Panc1 (cell line): ENCODE measurements around the gene ISY1. TPM values are rescaled to one million over a fixed set of nuclear protein-coding genes. Genes with fewer than 3 reads are reported as not detected.

ENCODE experiments used
- ATAC-seq: fragments of 200-7000 bp; cut with Tn5 transposase; 2 replicates; pipeline ENCODE4 v1.9.1; 2020; ENCODE audit warnings: mild to moderate bottlenecking, moderate library complexity
- BruUV-seq: library from RNA; stranded (reverse); fragments of 400-500 nt; replicated peaks from 2 replicates; lab custom pipeline; 2021; lab: Mats Ljungman, UMichigan
- CTCF ChIA-PET: fragments of 300-600 bp; sonication (Branson Sonifier 250); formaldehyde crosslinking; loops from one replicate; lab custom pipeline; 2022; ENCODE audit warnings: antibody characterized with exemption; lab: Charles Lee
- POLR2A ChIA-PET: fragments of 300-600 bp; sonication (Branson Sonifier 250); formaldehyde crosslinking; loops from one replicate; lab custom pipeline; 2022; ENCODE audit warnings: antibody characterized with exemption; lab: Charles Lee
- DNase-seq: peaks from one replicate; pipeline ENCODE4 v3.0.0-alpha.2; 2010; ENCODE audit warnings: low read depth, low spot score
- H3K27ac ChIP-seq: 2 replicates; pipeline ENCODE4 v1.5.1; 2011; ENCODE audit warnings: mild to moderate bottlenecking, low read length, inconsistent platforms
- H3K27me3 ChIP-seq: fragments of 200-500 bp; sonication (Bioruptor generic); 2 replicates; pipeline ENCODE4 v1.6.0; 2014; ENCODE audit warnings: low read length, inconsistent platforms; ENCODE audit not compliant: control insufficient read depth, insufficient read depth
- H3K36me3 ChIP-seq: fragments of 200-500 bp; sonication (Bioruptor generic); 2 replicates; pipeline ENCODE4 v1.5.1; 2014; ENCODE audit warnings: inconsistent platforms, mild to moderate bottlenecking, low read length, moderate library complexity; ENCODE audit not compliant: control insufficient read depth, insufficient read depth
- H3K4me1 ChIP-seq: 2 replicates; pipeline ENCODE4 v1.5.1; 2011; ENCODE audit warnings: inconsistent platforms, mild to moderate bottlenecking, low read length, moderate library complexity; ENCODE audit not compliant: control insufficient read depth, insufficient read depth
- H3K4me3 ChIP-seq, 2 experiments: 2 replicates each; pipeline ENCODE4 v1.5.1; 2011 to 2012; ENCODE audit warnings: low read depth in 2 of 2, low read length in 2 of 2, mild to moderate bottlenecking in 2 of 2, inconsistent platforms in 1 of 2, moderate library complexity in 1 of 2
- H3K9me3 ChIP-seq: fragments of 200-500 bp; sonication (Bioruptor generic); 2 replicates; pipeline ENCODE4 v1.5.1; 2014; ENCODE audit warnings: low read depth, mild to moderate bottlenecking, inconsistent platforms, low read length, moderate library complexity; ENCODE audit not compliant: control insufficient read depth, insufficient read depth
- POLR2AphosphoS5 ChIP-seq: IDR thresholded peaks from 2 replicates; pipeline ENCODE4 v1.6.1; 2012; ENCODE audit warnings: mild to moderate bottlenecking, low read depth, low read length, moderate library complexity
- SIN3A ChIP-seq: IDR thresholded peaks from 2 replicates; pipeline ENCODE4 v1.6.1; 2012; ENCODE audit warnings: low read depth, mild to moderate bottlenecking, low read length, moderate library complexity, borderline replicate concordance; ENCODE audit not compliant: insufficient read depth
- TCF7L2 ChIP-seq: IDR thresholded peaks from 2 replicates; pipeline ENCODE4 v1.6.1; 2011; ENCODE audit warnings: mild to moderate bottlenecking, low read depth, low read length, inconsistent platforms
- in situ Hi-C: cut with HindIII; loops from 2 replicates; pipeline ENCODE4 v1.10.0; 2016; ENCODE audit warnings: low sequenced_read_pairs, low pct_unique_long_range_greater_than_20kb
- intact Hi-C: fragments of 100-400 bp; cut with micrococcal nuclease; formaldehyde crosslinking; loops from one replicate; pipeline ENCODE4 v1.10.0; 2022; ENCODE audit not compliant: unreplicated experiment
- total RNA-seq: library from RNA; stranded (reverse); gene quantifications from one replicate; pipeline ENCODE4 v1.2.1, GENCODE V29; 2021; ENCODE audit not compliant: unreplicated experiment
- TF ChIP-seq, protein P1 (sequence below): fragments of 450-650 bp; IDR thresholded peaks from 2 replicates; pipeline ENCODE4 v1.5.1; 2017; ENCODE audit warnings: mild to moderate bottlenecking
- TF ChIP-seq, protein P2 (sequence below), 2 experiments: IDR thresholded peaks; 2 replicates each; pipeline ENCODE4 v1.6.1; 2011 to 2012; ENCODE audit warnings: low read depth in 2 of 2, control low read depth in 1 of 2, low read length in 1 of 2, mild to moderate bottlenecking in 1 of 2, moderate library complexity in 1 of 2; ENCODE audit not compliant: insufficient read depth in 1 of 2

The ISY1 gene
- total RNA-seq, 1 experiment from 2014 or later: 45.7 TPM

DNA sequence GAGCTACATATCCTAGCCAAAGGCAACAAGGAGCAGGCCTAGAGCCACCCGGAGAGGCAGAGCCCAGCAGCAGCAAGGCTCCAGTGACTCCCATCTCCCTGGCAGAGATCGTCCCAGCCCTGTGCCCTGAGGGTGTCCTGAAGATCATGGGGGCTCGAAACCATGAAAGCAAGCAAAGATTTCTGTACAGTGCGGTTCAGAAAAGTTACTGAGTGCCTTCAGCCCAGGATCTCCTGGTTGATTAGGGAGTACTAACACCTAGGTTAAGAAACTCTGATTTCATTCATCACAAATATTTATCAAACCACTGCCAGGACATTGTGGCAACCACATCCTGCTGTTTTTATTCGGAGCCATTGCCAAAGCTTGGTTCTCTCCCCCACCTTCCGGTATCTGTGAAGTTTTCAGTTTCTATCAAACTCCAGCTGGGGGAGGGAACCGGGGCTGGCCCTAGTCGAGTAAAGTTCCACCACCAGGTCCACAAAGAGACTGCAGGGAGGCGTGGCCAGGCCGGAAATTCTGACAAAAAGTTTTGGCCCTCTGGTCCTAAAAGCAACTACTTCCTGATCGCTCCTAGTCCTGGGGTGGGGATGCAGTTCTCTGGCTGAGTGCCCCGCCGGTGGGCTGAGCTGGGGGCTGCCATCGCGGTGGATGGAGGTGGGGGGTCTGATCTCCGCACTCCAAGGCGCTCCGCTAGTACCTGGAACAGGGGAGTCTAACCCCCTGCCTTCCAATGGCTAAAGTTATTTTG lies 40.4 kb downstream of the ISY1 start:
- 0 out of 2 replicates have a peak, but pooled peaks have one; percentile 79 for TF ChIP-seq SIN3A
- TF ChIP-seq, protein P1, sequence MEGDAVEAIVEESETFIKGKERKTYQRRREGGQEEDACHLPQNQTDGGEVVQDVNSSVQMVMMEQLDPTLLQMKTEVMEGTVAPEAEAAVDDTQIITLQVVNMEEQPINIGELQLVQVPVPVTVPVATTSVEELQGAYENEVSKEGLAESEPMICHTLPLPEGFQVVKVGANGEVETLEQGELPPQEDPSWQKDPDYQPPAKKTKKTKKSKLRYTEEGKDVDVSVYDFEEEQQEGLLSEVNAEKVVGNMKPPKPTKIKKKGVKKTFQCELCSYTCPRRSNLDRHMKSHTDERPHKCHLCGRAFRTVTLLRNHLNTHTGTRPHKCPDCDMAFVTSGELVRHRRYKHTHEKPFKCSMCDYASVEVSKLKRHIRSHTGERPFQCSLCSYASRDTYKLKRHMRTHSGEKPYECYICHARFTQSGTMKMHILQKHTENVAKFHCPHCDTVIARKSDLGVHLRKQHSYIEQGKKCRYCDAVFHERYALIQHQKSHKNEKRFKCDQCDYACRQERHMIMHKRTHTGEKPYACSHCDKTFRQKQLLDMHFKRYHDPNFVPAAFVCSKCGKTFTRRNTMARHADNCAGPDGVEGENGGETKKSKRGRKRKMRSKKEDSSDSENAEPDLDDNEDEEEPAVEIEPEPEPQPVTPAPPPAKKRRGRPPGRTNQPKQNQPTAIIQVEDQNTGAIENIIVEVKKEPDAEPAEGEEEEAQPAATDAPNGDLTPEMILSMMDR: no peak
- TF ChIP-seq, protein P2, sequence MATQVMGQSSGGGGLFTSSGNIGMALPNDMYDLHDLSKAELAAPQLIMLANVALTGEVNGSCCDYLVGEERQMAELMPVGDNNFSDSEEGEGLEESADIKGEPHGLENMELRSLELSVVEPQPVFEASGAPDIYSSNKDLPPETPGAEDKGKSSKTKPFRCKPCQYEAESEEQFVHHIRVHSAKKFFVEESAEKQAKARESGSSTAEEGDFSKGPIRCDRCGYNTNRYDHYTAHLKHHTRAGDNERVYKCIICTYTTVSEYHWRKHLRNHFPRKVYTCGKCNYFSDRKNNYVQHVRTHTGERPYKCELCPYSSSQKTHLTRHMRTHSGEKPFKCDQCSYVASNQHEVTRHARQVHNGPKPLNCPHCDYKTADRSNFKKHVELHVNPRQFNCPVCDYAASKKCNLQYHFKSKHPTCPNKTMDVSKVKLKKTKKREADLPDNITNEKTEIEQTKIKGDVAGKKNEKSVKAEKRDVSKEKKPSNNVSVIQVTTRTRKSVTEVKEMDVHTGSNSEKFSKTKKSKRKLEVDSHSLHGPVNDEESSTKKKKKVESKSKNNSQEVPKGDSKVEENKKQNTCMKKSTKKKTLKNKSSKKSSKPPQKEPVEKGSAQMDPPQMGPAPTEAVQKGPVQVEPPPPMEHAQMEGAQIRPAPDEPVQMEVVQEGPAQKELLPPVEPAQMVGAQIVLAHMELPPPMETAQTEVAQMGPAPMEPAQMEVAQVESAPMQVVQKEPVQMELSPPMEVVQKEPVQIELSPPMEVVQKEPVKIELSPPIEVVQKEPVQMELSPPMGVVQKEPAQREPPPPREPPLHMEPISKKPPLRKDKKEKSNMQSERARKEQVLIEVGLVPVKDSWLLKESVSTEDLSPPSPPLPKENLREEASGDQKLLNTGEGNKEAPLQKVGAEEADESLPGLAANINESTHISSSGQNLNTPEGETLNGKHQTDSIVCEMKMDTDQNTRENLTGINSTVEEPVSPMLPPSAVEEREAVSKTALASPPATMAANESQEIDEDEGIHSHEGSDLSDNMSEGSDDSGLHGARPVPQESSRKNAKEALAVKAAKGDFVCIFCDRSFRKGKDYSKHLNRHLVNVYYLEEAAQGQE (IDR thresholded peaks at IDR 0.05; ENCODE audit: insufficient read depth in 1 of 2, low read depth in 2 of 2, low read length in 1 of 2): no peak
- TF ChIP-seq TCF7L2: no peak
- no peak for TF ChIP-seq POLR2AphosphoS5
- in situ Hi-C loops (loop anchor here (10.0 kb wide), 1 partner anchor 126 kb away; the partner anchor contains the start of gene CFAP92), intact Hi-C loops (no loop called here)
- ChIA-PET CTCF (interaction anchor here (0.6 to 1.3 kb wide), 4 partner anchors 67 to 150 kb away, joined by 3 to 11 read pairs (median 7); no protein-coding TSS in a partner anchor), POLR2A (interaction anchor here (0.6 kb wide), 1 partner anchor 92 kb away, joined by 3 read pairs; no protein-coding TSS in a partner anchor)
- BruUV-seq: TSS peak; percentile 41
- Histone ChIP-seq H3K36me3 (no peaks in the 10 kb centered on the region; the same call in 1 of the 2 replicates), H3K4me3 (peak overlapping the region; percentile 76 to 81), H3K27me3 (no peaks in the 10 kb centered on the region), H3K4me1 (peaks cover 39% of the 10 kb centered on the region), H3K9me3 (no peaks in the 10 kb centered on the region), H3K27ac (peak overlapping the region; percentile 91)
- ATAC-seq (peak; percentile 53), DNase-seq (peak; percentile 28)

DNA sequence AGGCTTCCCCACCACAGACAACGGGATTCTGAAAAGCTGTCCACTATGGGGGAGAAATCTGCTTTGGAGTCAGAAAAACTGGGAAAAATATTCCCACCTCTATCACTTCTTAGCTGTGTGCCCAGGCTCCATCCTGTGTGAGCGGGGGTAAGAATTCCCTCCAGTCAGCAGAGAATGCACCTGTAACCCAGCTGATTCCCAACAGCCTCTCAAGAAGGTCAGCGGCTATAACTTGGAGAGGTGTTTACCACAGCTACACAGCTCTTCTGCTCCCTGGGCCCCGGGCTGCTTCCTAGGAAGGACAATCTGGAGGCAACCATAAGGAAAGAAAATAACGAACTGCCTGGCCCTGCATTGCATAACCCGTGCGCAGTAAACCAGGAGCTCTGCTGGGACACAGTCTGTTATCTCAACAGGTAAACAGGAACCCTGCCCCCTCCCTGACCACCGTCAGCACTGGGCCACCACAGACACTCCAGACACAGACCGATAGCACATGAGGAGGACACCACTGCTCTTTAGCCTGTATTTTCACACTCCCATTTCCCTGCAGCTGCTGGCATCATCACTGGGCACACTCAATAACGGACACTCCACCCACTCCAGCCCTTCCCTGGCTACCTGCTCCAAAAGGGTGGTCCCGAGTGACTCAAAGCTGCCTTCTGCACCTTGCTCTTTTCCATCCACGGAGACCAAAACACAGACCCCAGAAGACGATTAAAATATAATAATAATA lies 41.3 kb downstream of the ISY1 start:
- Histone ChIP-seq H3K4me1 (peaks cover 39% of the 10 kb centered on the region), H3K4me3 (peak overlapping the region; percentile 76 to 81), H3K27me3 (no peaks in the 10 kb centered on the region), H3K27ac (peak overlapping the region; percentile 91), H3K9me3 (no peaks in the 10 kb centered on the region), H3K36me3 (no peaks in the 10 kb centered on the region; the same call in 1 of the 2 replicates)
- ChIA-PET CTCF (interaction anchor here (0.7 kb wide), 1 partner anchor 77 kb away, joined by 6 read pairs; no protein-coding TSS in a partner anchor), POLR2A (interaction anchor here (1.0 kb wide), 1 partner anchor 10 kb away, joined by 8 read pairs; no protein-coding TSS in a partner anchor)
- no TSS peak for BruUV-seq
- intact Hi-C loops: no loop called here
- in situ Hi-C loops: loop anchor here (10.0 kb wide), 1 partner anchor 125 kb away; the partner anchor contains the start of gene CFAP92
- ATAC-seq: no peak
- TF ChIP-seq TCF7L2: no peak
- no peak for DNase-seq
